H1 (cell line): ENCODE results near the gene SMARCC2. TPM values are rescaled to one million over a fixed set of nuclear protein-coding genes. Genes with fewer than 3 reads are reported as not detected.
A peak's percentile ranks its signal among the peaks of the same experiment; 100 is the strongest.

Source experiments
- BCL11A ChIP-seq, 2 experiments: IDR thresholded peaks; one replicate each; pipeline ENCODE4 v1.6.1; 2011; ENCODE audit warnings: low read depth in 2 of 2, low read length in 2 of 2, mild to moderate bottlenecking in 2 of 2
- CBX5 ChIP-seq: fragments of 300-800, 300-1000 bp; sonication (generic); IDR thresholded peaks from 2 replicates; pipeline ENCODE4 v1.7.1; 2016; ENCODE audit warnings: antibody characterized with exemption, low read length, low read depth
- CHD2 ChIP-seq: IDR thresholded peaks from 2 replicates; pipeline ENCODE4 v1.6.1; 2012; ENCODE audit warnings: low read length, improper control_type of control experiment
- CREB1 ChIP-seq: IDR thresholded peaks from 2 replicates; pipeline ENCODE4 v1.6.1; 2012; ENCODE audit warnings: inconsistent platforms
- EGR1 ChIP-seq: IDR thresholded peaks from 2 replicates; pipeline ENCODE4 v1.6.1; 2011; ENCODE audit warnings: low read depth, low read length, borderline replicate concordance
- EP300 ChIP-seq, 2 experiments: IDR thresholded peaks; 1 replicate in 1 of 2; 2 replicates in 1 of 2; pipeline ENCODE4 v1.6.1; 2011 to 2012; ENCODE audit warnings: low read depth in 2 of 2, low read length in 2 of 2, mild to moderate bottlenecking in 2 of 2, borderline replicate concordance in 1 of 2, inconsistent platforms in 1 of 2, moderate library complexity in 1 of 2
- EZH2 ChIP-seq: fragments of 200-600 bp; sonication (generic); IDR thresholded peaks from 2 replicates; pipeline ENCODE4 v1.7.1; 2012; ENCODE audit warnings: low read depth, mild to moderate bottlenecking, moderate library complexity, low read length, inconsistent platforms; ENCODE audit not compliant: severe bottlenecking
- HDAC2 ChIP-seq, 2 experiments: fragments of 300-600 bp in 1 of 2; sonication (generic) in 1 of 2; IDR thresholded peaks; 2 replicates each; pipeline ENCODE4 v1.6.1; 2011 to 2012; ENCODE audit warnings: low read depth in 2 of 2, low read length in 2 of 2, mild to moderate bottlenecking in 2 of 2, moderate library complexity in 2 of 2, borderline replicate concordance in 1 of 2, inconsistent platforms in 1 of 2
- HDAC6 ChIP-seq: IDR thresholded peaks from one replicate; pipeline ENCODE4 v1.7.1; 2012; ENCODE audit warnings: low read depth, mild to moderate bottlenecking, inconsistent platforms, low read length, moderate library complexity
- JUND ChIP-seq: IDR thresholded peaks from 2 replicates; pipeline ENCODE4 v1.6.1; 2011; ENCODE audit warnings: mild to moderate bottlenecking, improper control_type of control experiment, low read length
- MAFK ChIP-seq: IDR thresholded peaks from 2 replicates; pipeline ENCODE4 v1.6.1; 2012; ENCODE audit warnings: low read depth, mild to moderate bottlenecking, improper control_type of control experiment, low read length
- NRF1 ChIP-seq: IDR thresholded peaks from 2 replicates; pipeline ENCODE4 v1.6.1; 2011; ENCODE audit warnings: mild to moderate bottlenecking, low read depth, low read length, improper control_type of control experiment
- POU5F1 ChIP-seq: IDR thresholded peaks from 2 replicates; pipeline ENCODE4 v1.6.1; 2011; ENCODE audit warnings: low read depth, mild to moderate bottlenecking, low read length, moderate library complexity
- RBBP5 ChIP-seq: IDR thresholded peaks from 2 replicates; pipeline ENCODE4 v1.7.1; 2012; ENCODE audit warnings: low read depth, mild to moderate bottlenecking, inconsistent platforms, low read length, moderate library complexity, borderline replicate concordance
- SAP30 ChIP-seq: fragments of 300-600 bp; sonication (generic); IDR thresholded peaks from 2 replicates; pipeline ENCODE4 v1.7.1; 2012; ENCODE audit warnings: low read length, moderate library complexity, mild to moderate bottlenecking, inconsistent platforms; ENCODE audit not compliant: insufficient read depth, insufficient replicate concordance
- SIN3A ChIP-seq, 2 experiments: IDR thresholded peaks in 1 of 2; conservative IDR thresholded peaks in 1 of 2; 2 replicates each; pipeline ENCODE4 v1.6.1; 2011 to 2012; ENCODE audit warnings: low read length in 2 of 2, improper control_type of control experiment in 1 of 2, low read depth in 1 of 2, mild to moderate bottlenecking in 1 of 2
- SP2 ChIP-seq: IDR thresholded peaks from 2 replicates; pipeline ENCODE4 v1.6.1; 2012; ENCODE audit warnings: mild to moderate bottlenecking, low read length, inconsistent platforms
- SP4 ChIP-seq: IDR thresholded peaks from 2 replicates; pipeline ENCODE4 v1.6.1; 2012; ENCODE audit warnings: low read length, inconsistent platforms
- TAF7 ChIP-seq: optimal IDR thresholded peaks from 2 replicates; pipeline ENCODE3; 2011; ENCODE audit warnings: low read depth, mild to moderate bottlenecking, inconsistent platforms, low read length, moderate library complexity, borderline replicate concordance
- YY1 ChIP-seq: IDR thresholded peaks from 2 replicates; pipeline ENCODE4 v1.6.1; 2011; ENCODE audit warnings: low read depth, mild to moderate bottlenecking, low read length
- polyA plus RNA-seq, 7 experiments: library from polyadenylated mRNA; depleted of rRNA in 3 of 7; stranded (reverse) in 5 of 7; unstranded in 2 of 7; fragments of >200 nt in 5 of 7; fragments of 200-250 nt in 2 of 7; gene quantifications; 1 replicate in 5 of 7; 2 replicates in 1 of 7; 4 replicates in 1 of 7; pipeline versions ENCODE4 v1.2.1 to v1.2.3, GENCODE V29; 2011 to 2013; ENCODE audit warnings: missing spikeins in 2 of 7, mixed read lengths in 2 of 7
- total RNA-seq: library from RNA; stranded (reverse); fragmentation: NEBNext Ultra II Directional; extraction: Animal tissue kit (Norgen Biotek cat#: 25700); gene quantifications from 2 replicates; pipeline ENCODE4 v1.2.1, GENCODE V29; 2021
- TF ChIP-seq, protein P1 (sequence below): IDR thresholded peaks from 2 replicates; pipeline ENCODE4 v1.6.1; 2011; ENCODE audit warnings: low read length, improper control_type of control experiment
- TF ChIP-seq, protein P2 (sequence below): IDR thresholded peaks from 2 replicates; pipeline ENCODE4 v1.6.1; 2012; ENCODE audit warnings: inconsistent platforms

The SMARCC2 gene
- total and polyA plus RNA-seq, 2 of the 8 experiments (the other 6 are each of a cell fraction or from before 2014, with no cell fraction given) = 33.9 to 78.5 TPM

DNA sequence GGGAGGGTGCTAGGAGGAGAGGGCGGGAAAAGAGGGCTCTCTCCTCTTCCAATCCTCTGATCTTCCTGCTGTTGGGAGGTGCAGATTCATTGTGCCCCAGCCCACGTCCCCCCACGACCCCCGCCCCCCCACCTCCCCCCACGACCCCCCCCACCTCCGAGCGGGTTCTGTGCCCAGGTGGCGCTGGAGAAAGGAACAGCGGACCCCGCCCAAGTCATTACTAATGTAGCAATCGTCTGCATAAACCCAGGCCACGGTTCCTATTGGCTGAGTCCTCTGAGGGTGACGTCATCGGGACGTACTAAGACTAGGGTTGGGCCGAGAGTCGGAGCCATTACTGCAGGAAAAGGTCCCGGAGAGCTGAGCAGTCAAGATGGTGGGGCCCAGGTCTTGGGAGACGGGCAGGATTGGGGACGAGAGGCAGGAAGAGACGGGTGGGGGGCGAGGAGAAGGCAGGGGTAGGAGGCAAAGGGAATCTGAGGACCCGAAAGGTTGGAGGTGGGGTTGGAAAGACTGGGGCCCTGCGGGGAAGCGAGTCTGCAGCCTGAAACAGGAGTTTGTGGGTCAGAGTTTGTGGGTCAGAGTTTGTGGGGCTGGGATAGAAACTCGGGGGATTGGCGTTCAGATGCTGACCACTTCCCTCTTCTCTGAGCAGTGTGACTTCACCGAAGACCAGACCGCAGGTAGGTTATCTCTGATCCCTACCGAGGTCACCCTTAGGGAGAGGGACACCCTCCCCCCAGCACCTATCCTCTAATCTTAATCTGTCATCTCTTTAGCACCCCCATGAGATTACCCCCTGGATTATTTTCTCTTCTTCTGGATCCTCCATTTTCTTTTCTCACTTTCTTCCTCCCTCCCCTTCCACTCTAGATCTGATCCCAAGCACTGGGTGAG lies 31.0 kb downstream of the SMARCC2 start, which contains the start of gene MYL6 (continued):
- TF ChIP-seq HDAC2 (IDR thresholded peaks at IDR 0.05; ENCODE audit: borderline replicate concordance in 1 of 2, low read depth in 2 of 2, low read length in 2 of 2) (no peak), HDAC6 (no peak), EGR1 (no peak), TAF7 (peak; percentile 98), RBBP5 (no peak), NRF1 (no peak; the same call in 1 of the 2 replicates), SIN3A (conservative IDR thresholded peaks at IDR 0.05 in 1 of 2, IDR thresholded peaks at IDR 0.05 in 1 of 2; ENCODE audit: low read depth in 1 of 2, low read length in 2 of 2) (no peak; a peak in 2 of 4 replicates), BCL11A (IDR thresholded peaks at IDR 0.05; ENCODE audit: low read depth in 2 of 2, low read length in 2 of 2) (no peak), SAP30 (peak; percentile 12), POU5F1 (no peak), JUND (peak; percentile 100), CREB1 (peak; percentile 92), EZH2 (no peak), MAFK (no peak), SP2 (no peak), SP4 (no peak), CBX5 (no peak), EP300 (IDR thresholded peaks at IDR 0.05; ENCODE audit: borderline replicate concordance in 1 of 2, low read depth in 2 of 2, low read length in 2 of 2) (peak in 1 of 2 experiments; percentile 75; a peak in 2 of 3 replicates), YY1 (peak; percentile 93), CHD2 (no peak)
- TF ChIP-seq, protein P1, sequence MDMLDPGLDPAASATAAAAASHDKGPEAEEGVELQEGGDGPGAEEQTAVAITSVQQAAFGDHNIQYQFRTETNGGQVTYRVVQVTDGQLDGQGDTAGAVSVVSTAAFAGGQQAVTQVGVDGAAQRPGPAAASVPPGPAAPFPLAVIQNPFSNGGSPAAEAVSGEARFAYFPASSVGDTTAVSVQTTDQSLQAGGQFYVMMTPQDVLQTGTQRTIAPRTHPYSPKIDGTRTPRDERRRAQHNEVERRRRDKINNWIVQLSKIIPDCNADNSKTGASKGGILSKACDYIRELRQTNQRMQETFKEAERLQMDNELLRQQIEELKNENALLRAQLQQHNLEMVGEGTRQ = no peak
- TF ChIP-seq, protein P2, sequence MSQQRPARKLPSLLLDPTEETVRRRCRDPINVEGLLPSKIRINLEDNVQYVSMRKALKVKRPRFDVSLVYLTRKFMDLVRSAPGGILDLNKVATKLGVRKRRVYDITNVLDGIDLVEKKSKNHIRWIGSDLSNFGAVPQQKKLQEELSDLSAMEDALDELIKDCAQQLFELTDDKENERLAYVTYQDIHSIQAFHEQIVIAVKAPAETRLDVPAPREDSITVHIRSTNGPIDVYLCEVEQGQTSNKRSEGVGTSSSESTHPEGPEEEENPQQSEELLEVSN = no peak
